HCT116 (cell line): ENCODE data around the gene MXD1.

Experiments used
- CTCF ChIP-seq, 3 experiments: fragments of 200-600 bp in 1 of 3; sonication (generic) in 1 of 3; IDR thresholded peaks in 2 of 3; conservative IDR thresholded peaks in 1 of 3; 2 replicates each; pipeline ENCODE4 v1.5.1; 2012 to 2017; ENCODE audit warnings: low read depth in 2 of 3, low read length in 2 of 3, antibody characterized with exemption in 1 of 3, borderline replicate concordance in 1 of 3, control low read depth in 1 of 3, mild to moderate bottlenecking in 1 of 3, mixed read lengths in 1 of 3, mixed run types in 1 of 3, moderate library complexity in 1 of 3; ENCODE audit not compliant: insufficient read depth in 1 of 3
- EGR1 ChIP-seq: IDR thresholded peaks from 2 replicates; pipeline ENCODE4 v1.6.1; 2012; ENCODE audit warnings: low read depth
- ELF1 ChIP-seq: IDR thresholded peaks from 2 replicates; pipeline ENCODE4 v1.6.1; 2012; ENCODE audit warnings: low read depth, borderline replicate concordance
- EZH2 ChIP-seq: fragments of 200-600 bp; sonication (generic); IDR thresholded peaks from 2 replicates; pipeline ENCODE4 v1.6.1; 2017; ENCODE audit warnings: antibody characterized with exemption, mixed run types
- EZH2phosphoT487 ChIP-seq: fragments of 200-600 bp; IDR thresholded peaks from 2 replicates; pipeline ENCODE4 v1.6.1; 2018; ENCODE audit warnings: antibody characterized with exemption, borderline replicate concordance
- JUND ChIP-seq: IDR thresholded peaks from 2 replicates; pipeline ENCODE4 v1.6.1; 2012
- POLR2A ChIP-seq: IDR thresholded peaks from 2 replicates; pipeline ENCODE4 v1.7.0; 2011; ENCODE audit warnings: borderline replicate concordance; ENCODE audit not compliant: insufficient read depth, insufficient read length; ENCODE audit errors: extremely low read depth
- POLR2AphosphoS5 ChIP-seq: IDR thresholded peaks from 2 replicates; pipeline ENCODE4 v1.6.1; 2011; ENCODE audit warnings: mild to moderate bottlenecking, low read depth, low read length, moderate library complexity
- REST ChIP-seq: IDR thresholded peaks from 2 replicates; pipeline ENCODE4 v1.6.1; 2012; ENCODE audit warnings: low read depth
- SRF ChIP-seq: IDR thresholded peaks from 2 replicates; pipeline ENCODE4 v1.6.1; 2012; ENCODE audit warnings: low read depth
- YY1 ChIP-seq: IDR thresholded peaks from 2 replicates; pipeline ENCODE4 v1.6.1; 2011; ENCODE audit warnings: low read length, low read depth, moderate library complexity, mild to moderate bottlenecking; ENCODE audit not compliant: insufficient replicate concordance; ENCODE audit errors: extremely low read depth
- ZBTB33 ChIP-seq: IDR thresholded peaks from 2 replicates; pipeline ENCODE4 v1.6.1; 2011; ENCODE audit warnings: mild to moderate bottlenecking, low read length, moderate library complexity; ENCODE audit not compliant: insufficient replicate concordance; ENCODE audit errors: extremely low read depth
- ZNF274 ChIP-seq: fragments of 200-500 bp; sonication (Bioruptor generic); IDR thresholded peaks from 2 replicates; pipeline ENCODE4 v1.6.1; 2014; ENCODE audit warnings: mild to moderate bottlenecking, low read depth, low read length, inconsistent platforms

- TF ChIP-seq CTCF (IDR thresholded peaks at IDR 0.05 in 2 of 3, conservative IDR thresholded peaks at IDR 0.05 in 1 of 3; ENCODE audit: borderline replicate concordance in 1 of 3, insufficient read depth in 1 of 3, low read depth in 2 of 3, low read length in 2 of 3) (no peak), JUND (no peak), ZNF274 (no peak), EZH2 (no peak), REST (no peak), ELF1 (no peak), POLR2AphosphoS5 (no peak), SRF (no peak), EZH2phosphoT487 (no peak), POLR2A (no peak), ZBTB33 (no peak), EGR1 (no peak), YY1 (no peak)
These were observed 19.1 kb downstream of the MXD1 start for GRCh38 chr2:69933839-69934613.
